ENCODE data around the gene PPP1CC.

- no peak for TF ChIP-seq GATA2 (IDR thresholded peaks at IDR 0.05; ENCODE audit: low read depth, low read length)
- TF ChIP-seq GATA3 (IDR thresholded peaks at IDR 0.05; ENCODE audit: low read depth, low read length), result no peak
Observed at GRCh38 chr12:110733900-110734299, 8.8 kb downstream of the PPP1CC start.

Data from SH-SY5Y (cell line).